GM21447 (cell line): ENCODE results near the gene USP54.

Experiments
- ATAC-seq: cut with Tn5 transposase; IDR thresholded peaks from one replicate; pipeline ENCODE4 v1.9.1; 2021; ENCODE audit not compliant: unreplicated experiment

USP54 gene

DNA sequence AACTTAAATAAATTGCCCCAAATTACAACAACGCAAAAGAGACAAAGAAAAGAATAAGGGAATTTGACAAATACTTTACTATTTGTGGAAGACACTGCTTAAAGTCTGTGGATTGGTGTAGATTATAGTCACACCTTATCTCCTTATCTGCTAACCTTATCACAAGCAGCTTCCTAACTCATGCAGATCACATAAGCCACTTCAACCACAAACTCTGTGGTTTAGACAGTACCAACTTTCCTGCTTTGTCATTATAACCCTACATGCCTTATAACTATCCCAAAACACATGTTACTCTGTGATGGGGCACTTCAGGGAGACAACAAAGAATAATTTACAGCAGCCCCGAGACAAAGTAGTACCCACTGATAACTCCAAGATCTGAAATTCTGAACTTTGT lies 53.9 kb downstream of the USP54 start:
- ATAC-seq = no peak

DNA sequence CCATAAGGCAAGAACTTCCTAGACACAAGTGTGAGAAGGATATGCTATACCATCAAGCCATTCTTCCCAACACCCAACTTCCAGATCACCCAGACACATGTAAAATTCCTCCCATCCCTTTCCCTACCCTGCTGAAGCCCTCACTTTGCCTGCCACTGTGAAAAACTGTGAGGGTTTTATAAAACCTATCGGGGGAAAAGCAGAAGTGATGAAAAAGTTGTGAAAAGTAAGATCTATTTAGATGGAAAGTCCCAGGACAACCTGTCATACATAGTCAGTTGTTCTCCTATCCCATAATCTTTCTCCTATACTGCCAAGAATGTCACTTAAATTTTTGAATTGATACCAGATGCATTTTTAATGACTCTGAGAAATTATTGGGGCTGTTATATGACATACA lies 56.3 kb downstream of the USP54 start:
- no peak for ATAC-seq

DNA sequence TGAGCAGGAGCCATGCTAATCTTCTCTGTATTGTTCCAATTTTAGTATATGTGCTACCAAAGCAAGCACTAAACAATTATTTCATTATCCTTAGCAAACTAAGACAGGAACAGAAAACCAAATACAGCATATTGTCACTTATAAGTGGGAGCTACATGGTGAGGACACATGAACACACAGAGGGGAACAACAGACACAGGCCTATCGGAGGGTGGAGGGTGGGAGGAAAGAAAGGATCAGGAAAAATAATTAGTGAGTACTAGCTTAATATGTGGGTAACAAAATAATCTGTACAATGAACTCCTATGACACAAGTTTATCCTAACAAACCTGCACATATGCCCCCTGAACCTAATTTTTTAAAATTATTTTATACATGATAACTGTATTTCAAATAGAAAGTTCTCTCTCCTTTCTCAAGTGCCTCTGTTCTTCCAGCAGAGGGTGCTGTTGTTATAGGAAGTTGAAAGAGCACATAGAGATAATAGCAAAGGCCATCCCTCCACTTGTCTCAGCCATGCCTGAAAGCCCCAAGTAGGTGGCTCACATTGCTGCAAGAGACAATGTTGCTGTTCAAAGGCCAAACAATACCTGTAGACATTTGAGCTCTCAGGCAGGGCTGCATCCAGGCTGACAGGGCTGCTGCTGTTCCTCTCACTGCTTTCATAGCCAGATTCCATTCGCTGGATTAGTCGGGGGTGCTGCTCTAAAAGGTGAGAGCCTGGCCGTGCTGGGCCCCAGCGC lies 61.9 kb downstream of the USP54 start:
- ATAC-seq = peak; percentile 65

DNA sequence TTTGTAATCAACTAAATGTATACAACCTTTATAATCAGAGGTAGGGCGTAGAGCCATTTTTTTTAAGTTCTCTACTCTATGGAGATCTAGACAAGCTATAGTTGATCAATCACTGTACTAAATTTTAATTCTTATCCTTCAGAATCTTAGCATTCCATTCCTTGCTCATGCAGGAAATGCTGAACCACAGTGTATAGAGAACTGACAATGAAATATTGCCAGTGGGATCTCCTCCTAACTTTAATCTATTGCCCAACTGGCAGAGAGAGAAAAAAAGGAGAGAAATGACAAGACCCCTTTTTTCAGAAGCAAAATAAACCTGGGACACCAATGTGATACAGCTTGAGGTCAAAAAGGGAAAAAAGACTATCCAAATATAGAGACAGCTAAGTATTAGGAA lies 68.9 kb downstream of the USP54 start:
- ATAC-seq = no peak

DNA sequence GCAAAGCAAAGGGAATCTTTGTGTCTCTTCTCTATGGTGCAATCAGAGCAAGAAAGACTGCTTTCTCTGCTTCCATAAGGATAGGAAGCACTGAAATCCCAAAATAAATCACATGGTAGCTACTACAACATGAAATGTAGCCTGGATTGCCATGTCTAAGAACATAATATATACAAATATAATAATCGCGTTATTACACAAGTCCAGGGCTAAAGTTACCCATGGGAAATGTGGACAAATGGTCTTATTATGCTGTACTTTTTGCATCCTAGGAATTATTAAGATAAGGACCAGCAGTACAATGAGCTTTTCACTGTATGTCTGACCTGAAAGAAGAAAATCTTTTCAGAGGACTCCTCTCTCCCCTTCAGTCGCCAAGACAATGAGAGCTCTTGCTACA lies 71.8 kb downstream of the USP54 start:
- no peak for ATAC-seq

DNA sequence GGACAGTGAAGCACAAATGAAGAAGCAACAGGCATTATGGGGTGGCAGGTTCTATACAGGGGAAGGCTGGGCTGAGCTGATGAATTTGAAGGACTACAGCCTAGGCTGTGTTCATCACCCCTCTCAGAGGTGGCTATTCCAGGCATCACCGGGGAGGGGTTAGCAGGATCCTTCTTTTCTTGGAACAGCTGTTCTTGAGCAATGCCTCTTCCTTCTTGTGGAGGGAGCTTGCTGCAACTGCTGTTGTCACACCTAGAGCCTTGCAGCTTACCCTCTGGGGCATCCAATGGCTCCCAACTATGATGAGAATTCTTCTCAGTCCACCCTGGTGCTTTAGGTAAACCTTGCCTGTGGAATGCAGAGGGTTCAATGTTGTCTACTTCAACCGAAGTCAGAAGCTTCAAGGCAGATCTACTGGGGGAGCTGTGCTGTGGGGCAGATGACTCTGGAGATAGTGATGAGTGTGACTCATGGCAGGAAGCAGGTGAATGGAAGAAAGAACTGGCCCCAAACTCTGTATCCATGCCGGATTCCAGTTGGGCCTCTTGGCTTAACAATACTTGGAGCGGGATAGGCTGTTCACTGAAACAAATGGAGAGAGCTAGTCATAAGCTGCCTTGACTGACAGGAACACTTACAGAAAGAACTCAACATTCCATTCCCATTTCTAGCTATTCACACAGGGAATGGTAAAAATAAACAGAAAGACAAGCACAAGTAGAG lies 73.8 kb downstream of the USP54 start:
- no peak for ATAC-seq

DNA sequence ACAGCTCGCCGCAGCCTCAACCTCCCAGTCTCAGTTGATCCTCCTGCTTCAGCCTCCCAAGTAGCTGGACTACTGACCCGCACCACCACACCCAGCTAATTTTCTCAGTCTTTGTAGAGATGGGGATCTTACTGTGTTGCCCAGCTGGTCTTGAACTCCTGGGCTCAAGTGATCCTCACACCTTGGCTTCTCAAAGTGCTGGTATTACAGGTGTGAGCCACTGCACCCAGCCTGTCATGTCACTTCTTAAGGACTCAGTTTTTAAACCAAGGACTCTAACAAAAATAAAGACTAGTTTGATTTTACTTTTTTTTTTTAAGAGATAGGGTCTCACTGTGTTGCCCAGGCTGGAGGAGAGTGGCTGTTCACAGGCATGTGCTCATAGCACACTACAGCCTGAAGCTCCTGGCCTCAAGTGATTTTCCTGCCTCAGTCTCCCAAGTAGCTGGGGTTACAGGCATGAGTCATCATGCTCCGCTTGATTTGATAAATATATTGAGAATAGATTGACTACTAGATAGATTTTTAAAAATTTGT lies 78.9 kb downstream of the USP54 start:
- no peak for ATAC-seq

DNA sequence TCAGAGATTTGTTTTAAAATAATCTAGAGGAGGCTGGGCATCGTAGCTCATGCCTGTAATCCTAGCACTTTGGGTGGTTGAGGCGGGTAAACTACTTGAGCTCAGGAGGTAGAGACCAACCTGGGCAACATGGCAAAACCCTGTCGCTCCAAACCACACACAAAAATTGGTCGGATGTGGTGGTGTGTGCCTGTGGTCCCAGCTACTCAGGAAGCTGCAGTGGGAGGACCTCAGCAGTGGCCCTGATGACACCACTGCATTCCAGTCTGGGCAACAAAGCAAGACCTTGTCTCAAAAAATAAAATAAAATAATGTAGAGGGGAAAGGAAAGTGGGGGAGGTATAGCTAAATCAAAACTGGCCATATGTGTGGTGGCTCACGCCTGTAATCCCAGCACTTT lies 81.4 kb downstream of the USP54 start:
- no peak for ATAC-seq

DNA sequence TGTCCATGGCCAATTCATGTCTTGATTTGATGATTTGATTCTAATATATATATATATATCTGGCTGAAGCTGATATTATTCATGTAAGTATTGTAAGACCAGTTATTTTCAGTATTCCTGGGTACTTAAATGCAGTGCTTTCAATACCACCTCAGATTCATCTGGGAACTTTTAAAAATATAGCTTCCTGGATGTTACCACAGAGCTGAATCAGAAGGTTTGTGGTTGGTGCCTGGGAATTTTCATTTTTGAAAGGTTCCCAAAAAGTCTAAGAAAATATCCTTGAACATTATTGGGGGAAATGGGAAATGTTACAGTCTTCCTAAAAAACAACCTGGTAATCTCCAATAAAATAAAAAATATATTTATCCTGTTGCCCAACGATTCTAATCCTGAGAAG lies 84.7 kb downstream of the USP54 start:
- ATAC-seq = no peak

DNA sequence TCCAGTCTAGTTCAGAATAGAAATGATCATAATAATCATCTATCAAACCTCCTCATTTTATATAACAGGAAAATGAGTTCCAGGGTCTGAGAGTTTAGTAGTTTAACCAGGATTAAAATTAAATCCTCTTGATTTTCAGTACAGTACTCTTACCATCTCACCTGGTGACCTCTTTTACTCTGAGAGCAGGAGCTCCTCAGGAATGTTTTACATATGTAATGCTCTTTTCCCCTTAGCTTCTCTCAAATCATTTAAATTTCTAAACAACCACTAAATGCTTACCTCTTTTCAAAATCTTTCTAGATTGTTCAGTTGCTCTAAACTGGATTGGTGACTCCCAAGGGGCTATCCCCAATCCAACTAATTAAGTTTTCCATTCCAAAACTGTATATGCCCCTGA lies 85.1 kb downstream of the USP54 start:
- ATAC-seq = no peak

DNA sequence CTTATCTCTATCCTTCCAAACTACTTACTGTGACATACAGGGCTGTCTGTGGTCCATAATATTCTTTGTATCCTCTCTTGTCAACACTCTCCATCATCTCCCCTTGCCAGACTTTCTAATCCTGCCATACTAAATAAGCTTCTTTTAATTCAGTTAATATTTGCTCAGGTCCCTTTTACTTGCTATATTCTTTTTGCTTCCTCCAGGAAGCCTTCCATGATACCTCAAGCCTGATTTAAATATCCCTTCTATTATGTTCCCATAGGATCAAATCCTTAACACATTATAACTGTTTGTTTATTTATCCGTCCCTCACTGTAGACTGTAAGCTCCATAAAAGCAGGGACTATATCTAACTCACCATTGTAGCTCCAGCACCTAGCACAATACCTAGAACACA lies 88.1 kb downstream of the USP54 start:
- ATAC-seq = no peak

DNA sequence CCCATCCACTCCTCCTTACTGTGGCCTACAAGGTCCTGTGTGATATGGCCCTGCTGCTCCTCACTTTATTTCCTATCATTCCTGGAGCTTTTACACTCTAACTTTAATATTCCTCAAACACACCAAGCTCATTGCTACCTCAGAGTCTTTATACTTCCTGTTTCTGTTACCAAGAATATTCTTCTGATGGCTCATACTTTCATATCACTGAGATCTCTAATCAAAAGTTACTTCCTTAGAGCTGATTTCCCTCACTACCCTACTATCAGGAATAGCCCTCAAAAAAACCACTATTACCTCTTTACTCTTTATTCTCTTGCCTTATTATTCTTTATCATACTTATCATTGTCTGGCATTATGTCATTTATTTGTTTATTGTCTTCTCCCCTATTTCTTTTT lies 89.5 kb downstream of the USP54 start:
- ATAC-seq = no peak

DNA sequence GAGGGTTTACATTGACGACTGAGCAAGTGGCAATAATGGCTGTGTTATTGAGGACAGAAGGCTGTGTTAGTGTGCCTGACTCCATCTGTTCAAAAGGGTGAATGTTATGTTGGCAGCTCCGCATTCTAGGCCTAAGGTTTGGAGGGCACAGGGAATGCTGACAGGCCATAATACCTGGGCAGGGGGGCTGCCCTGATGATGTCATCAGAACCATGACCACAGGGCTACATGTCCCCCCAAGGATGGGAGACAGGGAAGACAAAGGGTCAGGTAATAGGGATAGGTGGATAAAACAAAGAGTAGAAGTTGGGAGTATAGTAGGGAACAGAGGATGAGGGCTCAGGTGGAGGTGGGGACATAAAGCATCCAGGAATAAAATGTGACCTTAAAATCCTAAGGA lies 93.5 kb downstream of the USP54 start:
- ATAC-seq = no peak

DNA sequence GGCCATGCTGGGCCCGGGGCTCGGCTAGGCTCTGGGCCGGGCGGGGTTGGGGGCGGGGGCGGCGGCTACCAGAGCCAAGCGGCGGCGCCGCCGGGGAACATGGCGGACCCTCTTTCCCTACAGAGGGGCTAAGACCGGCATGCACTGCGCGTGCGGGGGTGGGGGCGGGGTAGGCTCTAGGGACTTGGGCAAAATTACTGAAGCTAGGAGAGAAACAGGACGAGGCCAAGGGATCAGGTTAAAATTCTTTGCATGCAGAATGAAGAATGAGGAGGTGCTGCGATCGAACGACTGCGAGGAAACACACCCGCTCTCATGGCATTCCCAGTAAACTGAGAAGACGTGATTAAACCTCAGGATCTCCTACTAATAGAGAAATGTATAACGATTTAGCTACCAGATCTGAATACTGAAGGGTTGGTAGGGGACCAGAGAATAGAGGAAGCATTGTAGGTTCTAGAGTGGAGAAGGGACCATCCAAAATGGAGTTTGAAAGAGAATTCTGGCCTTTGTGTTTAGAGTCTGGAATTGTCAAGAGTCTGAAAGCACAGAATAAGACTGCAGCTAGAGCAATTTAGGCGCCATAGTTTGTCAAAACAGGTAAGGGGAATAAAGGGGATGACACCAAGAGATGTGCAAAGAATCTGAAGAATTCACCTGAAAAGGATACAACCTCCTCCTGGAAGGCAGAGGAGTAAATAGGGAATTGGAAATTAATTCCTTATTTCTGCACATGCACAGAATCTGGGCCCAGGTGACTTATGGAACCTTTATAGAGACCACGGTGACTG lies 95.1 kb downstream of the USP54 start, which contains the start of gene PPP3CB:
Gene PPP3CB (minus strand): TSS at position 141 of the 791 bp plus-strand sequence. CDS start 135 bp downstream, at position 6.
- peak; percentile 49 for ATAC-seq

DNA sequence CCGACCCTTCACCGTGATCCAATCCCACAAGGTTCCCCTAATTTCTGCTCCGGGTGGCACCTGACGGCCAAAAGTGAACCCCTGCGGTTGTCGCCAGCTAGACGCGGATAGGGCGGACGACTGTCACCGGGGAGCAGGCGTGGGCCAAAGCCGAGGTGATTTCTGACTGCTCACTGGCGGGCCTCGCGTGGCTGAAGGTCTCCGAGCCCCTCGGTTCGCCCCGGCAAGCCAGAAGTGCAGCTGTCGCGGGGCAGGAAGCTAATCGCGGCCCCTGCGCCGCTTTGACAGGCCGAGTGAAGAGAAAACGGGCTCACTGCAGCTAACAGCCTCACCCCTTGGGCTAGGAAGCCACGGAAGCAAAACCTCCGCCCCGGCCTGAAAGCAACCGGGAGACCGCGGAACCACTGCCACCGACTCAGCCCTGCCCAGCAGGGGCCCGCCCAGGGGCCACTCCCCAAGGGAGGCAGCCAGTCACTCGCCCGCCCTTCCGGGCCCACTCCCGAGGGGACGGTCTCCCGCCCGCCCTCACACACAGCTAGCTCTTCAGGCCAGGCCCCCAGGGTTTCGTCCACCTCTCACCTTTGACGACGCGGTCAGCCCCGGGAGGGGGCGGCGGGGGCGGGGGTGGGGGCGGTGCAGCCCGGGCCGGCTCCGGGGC lies 95.8 kb downstream of the USP54 start:
- peak; percentile 89 for ATAC-seq

DNA sequence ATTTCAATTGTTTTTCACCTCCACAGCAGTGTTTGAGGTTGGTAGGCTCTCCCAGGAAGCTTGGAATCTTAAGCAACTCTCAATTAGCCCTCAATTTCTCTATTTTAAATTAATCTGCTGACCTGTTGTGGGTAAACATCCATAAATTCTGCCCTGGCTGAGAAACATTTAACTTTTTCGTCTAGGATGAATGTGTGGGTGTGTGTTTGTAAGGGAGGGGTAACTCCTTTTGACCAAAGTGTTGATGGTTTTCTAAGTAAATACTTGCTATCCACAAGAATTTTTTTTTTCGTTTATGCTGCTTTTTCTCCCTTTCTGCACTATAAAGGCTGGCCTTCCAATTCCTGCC lies 96.3 kb downstream of the USP54 start:
- ATAC-seq = no peak

DNA sequence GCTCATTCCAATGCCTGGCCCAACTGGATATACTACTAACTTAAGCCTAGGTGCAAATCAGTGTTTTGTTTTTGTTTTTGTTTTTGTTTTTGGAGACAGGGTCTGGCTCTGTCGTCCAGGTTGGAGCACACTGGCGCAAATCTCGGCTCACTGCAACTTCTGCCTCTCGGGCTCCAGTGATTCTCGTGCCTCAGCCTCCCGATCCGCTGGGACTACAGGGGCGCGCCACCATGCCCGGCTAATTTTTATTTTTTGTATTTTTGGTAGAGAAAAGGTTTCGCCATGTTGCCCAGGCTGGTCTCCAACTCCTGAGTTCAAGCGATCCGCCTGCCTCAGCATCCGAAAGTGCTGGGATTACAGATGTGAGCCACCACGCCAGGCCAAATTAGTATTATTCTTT lies 96.9 kb downstream of the USP54 start:
- ATAC-seq = no peak

DNA sequence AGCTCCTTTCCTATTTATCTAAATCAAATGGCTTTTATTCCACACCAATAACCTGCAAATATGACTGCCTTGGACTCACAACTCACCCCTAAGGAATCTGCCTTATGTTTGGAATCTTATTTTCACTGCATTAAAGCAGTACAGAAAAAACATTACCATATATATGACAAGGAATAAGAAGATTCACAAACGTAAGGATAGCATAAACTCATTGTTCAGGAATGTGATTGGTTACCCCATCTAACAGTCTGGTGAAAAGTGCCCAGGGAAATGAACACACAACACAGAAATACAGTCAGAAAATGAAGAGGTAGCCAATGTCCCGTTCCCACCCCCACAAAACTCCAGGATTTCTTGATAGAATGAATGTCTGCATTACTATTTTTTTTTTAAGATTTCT lies 97.4 kb downstream of the USP54 start:
- no peak for ATAC-seq

DNA sequence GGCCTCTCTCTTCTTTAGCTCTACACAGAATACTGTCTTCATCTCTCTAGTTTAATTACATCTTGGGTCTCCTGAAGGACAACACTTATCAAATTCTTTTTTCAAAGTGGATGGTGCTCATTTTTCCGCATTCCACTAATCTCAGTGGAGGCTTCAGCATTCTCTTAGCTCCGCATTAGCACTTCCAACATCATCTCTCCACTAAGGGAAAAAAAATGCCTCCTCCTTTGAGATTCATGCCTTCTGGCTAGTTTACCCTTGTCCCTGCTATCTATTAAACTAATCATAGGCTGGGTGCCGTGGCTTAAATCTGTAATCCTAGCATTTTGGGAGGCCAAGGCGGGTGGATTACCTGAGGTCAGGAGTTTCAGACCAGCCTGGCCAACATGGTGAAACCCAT lies 104.5 kb downstream of the USP54 start:
- no peak for ATAC-seq

DNA sequence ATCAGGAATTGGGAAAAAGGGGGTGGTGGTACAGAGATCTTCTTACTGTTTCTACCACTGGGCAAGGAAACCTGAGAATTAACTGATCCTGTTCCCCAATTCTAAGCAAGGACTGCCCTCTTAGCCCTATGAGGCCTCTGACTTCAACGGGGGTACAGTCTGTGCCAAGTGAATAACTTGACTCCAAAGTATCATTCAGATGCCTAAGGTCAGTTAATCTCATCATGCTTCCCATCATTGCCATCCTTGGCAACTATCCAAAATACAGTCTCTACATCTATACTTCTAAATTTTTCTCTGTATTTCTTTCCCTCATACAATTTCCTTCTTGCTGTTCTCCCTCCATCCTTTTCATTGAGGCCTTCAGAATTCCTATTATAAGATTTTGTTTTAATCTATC lies 105.8 kb downstream of the USP54 start:
- no peak for ATAC-seq

DNA sequence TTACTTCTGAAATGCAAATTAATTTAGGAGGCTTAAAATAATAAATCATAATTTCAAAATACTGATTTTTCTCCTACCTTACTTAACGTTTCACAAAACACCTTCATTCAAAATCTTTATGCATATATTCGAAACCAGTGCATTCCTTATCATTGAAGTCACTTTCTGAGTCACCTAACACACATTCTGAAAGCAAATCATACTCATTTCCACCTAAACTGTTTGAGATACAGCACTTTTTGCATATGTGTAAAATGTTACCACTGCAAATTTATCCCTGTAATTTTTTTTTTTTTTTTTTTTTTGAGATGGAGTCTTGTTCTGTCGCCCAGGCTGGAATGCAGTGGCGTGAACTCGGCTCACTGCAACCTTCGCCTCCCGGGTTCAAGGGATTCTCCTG lies 111.0 kb downstream of the USP54 start:
- no peak for ATAC-seq
